Hepatic stellate cell (primary cell): Measurements from ENCODE around the gene C3orf20.

Source experiments
- DNase-seq: peaks from one replicate; pipeline ENCODE4 v3.0.0; 2011; ENCODE audit warnings: low spot score

Gene C3orf20

GRCh38 chr3:14758959-14759358 lies 84.0 kb downstream of the C3orf20 start:
- no peak for DNase-seq

GRCh38 chr3:14760185-14760584 lies 85.2 kb downstream of the C3orf20 start:
- no peak for DNase-seq

- no peak for DNase-seq
Observed at GRCh38 chr3:14761121-14761672, 86.3 kb downstream of the C3orf20 start.

DNA sequence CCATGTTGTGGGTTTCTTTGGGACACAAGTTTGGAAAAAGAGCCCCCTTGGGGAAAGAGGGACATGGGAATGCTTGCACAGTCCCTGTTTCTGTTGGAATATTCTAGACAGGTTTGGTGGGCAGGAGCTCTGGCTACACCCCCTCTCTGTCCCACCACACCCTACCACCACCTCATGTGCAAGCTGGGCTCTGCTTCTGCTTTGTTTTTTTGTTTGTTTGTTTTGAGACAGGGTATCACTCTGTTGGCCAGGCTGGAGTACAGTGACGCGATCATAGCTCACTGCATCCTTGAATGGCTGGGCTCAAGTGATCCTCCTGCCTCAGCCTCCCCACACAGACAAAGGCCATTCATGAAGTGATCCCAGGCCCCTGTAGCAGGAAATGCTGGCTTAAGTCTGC lies 86.9 kb downstream of the C3orf20 start:
- DNase-seq, result no peak

DNA sequence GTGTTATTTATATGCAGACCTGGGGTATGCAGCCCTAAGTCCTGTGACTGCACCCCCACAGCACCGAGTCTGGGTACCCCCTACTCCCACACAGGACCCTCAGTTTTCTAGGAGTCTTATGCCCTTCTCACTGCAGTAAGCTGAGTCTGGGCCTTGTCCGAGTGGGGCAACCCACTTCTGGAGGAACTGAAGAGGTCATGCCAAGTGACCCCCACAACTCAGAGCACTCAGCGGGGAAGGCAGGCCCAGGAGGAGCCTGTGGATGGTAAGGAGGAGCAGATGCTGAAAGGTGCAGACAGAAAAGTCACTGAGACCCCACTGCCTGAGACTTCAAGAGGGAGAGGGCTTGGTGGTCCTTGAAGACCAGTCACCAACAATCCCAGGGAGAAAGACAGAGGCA lies 87.8 kb downstream of the C3orf20 start:
- no peak for DNase-seq

DNA sequence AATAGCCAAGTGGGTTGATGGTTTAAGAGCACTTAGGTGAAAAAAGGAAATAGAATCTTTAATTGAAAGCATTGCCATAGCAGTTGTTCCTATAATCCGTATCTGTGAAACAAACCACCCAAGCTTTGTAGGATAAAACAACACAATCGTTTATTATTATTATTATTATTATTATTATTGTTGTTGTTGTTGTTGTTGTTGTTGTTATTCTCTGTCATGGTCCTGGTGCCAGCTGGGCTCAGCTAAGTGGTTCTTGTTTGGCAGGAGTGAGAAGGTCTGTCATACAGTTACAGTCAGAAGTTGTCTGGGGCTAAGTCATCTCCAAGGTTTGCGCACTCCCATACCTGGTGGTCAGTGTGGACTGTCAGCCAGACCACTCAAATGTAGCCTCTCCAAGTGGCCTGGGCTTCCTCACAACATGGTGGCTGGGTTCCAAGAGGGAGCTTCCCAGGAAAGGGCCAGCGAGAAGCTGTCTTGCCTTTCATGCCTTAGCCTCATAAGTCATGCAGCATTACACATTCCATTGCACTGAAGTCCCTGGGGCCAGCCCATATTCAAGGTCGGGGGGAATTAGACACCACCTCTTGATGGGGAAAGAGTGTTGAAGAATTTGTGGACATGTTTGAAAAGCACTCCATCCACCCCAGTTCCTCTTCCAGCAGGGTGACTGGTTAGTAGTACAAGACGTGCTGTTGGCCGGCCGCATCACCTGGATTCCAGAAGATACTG lies 89.6 kb downstream of the C3orf20 start:
- peak; percentile 6 for DNase-seq

DNA sequence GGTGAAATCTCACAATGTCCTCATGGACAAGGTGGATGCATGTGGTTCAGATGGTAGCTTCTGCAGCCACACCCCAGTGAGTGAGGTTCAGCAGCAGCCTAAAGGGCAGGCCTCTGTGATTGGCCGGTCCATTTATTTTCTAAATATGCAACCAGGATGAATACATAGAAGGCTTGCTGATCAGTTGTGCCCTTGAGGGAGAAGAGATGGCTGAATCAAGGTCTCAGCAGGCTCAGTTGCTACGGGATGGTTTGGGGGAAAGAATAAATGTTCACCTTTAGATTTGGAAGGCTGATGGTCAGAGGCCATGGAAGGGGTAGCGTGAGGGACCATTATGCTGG lies 90.1 kb downstream of the C3orf20 start:
- peak; percentile 3 for DNase-seq

- DNase-seq, result peak; percentile 2
Observed at GRCh38 chr3:14765576-14766427, 90.9 kb downstream of the C3orf20 start.

DNA sequence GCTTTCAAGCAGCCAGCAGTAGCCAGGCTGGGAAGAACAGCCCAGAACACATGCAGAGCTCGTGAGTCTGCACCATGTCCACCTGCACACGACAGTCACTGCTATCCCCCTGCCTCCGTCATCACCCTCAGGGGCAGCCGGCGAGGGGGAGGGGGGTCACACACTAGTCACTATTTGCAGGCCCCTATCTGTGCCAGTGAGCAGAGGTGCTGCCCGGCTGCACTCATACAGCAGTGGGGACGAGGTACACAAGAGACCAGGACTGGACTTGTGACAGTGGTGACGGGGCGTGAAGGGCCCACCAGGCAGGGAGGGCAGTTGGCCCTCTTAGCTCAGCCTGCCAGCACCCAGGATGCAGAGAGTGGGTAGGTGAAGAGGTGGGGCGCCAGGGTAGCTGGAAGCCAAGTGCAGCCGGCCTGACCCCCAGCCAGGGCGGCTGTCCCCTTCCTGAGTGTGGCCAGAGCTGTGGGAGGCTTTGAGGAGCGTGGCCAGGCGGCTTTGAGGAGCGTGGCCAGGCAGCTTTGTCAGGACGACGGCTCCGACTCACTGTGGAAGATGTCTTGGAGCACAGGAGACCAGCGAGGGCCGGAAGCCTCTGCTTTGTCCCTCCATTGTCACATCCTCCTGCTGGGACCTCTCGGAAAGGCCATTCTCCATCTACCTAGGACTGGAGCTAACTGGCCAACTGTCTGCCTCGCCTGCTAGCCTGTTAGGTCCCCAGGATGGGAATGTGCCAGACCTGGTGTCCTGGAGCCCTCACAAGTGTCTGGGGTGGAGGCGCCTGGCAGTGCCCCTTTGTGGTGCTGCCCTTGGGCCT lies 91.7 kb downstream of the C3orf20 start:
- DNase-seq, result peak; percentile 4

DNA sequence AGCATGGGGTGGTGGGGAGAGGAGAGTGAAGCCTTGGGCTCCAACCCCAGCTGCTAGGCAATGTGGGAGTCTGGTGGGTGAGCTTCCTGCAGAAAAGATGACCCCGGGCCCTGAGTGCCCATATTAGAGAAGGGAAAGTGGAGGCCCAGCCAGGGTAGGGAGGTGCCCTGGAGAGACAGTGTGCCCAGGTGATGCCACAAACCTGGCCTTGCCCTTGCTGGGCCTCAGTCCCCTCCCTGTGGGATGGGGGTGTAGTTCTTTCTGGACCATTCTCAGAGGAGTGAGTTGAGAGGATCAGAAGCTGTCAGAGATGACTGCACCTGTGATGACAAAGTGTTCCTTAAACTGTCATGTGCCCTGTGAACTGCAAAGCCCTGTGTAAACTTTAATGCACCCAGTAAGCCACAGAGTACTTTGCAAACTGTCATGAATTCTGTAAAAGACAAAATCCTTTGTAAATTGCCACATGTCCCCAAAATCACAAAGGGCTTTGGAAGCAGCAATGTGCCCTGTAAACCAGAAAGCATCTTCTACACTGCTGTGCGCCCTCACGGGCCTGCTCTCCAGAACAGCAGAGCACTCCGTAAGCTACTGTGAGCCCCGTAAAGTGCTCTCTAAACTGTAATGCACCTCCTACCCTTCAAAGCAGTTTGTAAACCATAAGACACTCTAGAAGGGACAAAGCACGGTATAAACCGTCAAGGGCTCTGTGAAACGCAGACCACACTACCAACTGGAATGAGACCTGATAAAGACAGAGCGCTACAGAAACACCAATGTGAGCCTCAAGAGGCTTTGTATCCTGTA lies 92.5 kb downstream of the C3orf20 start:
- DNase-seq, result no peak

DNA sequence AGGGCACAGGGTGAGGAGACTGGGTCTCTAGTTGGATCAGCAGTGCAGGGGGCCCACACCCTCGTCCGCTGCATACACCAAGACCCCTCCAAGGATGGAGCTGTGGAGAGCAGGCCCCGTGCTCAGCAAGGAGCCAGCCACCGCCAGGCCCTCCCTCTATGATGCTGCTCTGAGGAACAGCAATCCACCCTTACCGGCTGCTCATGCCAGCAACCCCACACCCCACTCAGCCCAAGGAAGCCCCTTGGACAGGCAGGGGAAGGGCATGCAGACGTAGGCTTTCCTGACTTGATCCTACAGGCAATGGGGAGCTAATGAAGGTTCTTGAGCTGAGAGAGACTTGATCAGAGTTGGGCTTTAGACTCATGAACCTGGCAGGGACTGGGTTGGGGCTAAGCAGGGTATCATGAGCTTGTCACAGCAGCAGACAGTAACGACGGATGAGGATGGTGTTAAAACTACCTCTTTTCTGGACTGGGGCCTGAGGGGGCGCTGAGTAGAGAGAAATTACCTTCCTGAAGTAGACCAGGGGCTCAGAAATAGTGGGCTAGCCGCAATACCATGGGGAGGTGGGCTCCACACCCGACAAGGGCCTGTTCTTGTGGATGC lies 93.3 kb downstream of the C3orf20 start:
- no peak for DNase-seq

DNA sequence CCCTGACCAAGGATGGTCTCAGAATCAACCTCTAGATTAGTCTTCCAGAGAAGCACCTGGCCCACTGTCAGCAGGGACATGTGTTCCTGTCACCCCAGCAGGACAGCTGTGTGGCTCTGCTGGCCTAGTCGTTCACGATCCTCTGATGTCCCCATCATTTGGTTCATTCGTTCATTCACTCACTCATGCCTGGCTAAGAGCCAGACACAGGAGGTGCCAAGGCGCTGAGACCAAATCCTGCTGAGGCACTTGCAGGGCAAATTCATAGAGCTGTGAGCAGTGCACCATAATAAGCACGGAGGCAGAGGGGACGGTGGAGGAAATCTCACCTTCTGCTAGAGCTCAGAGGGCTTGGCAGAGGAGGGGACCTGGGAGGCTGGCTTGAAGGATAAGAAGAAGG lies 93.9 kb downstream of the C3orf20 start:
- no peak for DNase-seq

GRCh38 chr3:14769544-14770325 lies 94.8 kb downstream of the C3orf20 start:
- no peak for DNase-seq

- DNase-seq, result no peak
Observed at GRCh38 chr3:14770591-14770990, 95.7 kb downstream of the C3orf20 start.

- no peak for DNase-seq
Observed at GRCh38 chr3:14771593-14772497, 96.9 kb downstream of the C3orf20 start.

- DNase-seq, result no peak
Observed at GRCh38 chr3:14772533-14773138, 97.7 kb downstream of the C3orf20 start.

DNA sequence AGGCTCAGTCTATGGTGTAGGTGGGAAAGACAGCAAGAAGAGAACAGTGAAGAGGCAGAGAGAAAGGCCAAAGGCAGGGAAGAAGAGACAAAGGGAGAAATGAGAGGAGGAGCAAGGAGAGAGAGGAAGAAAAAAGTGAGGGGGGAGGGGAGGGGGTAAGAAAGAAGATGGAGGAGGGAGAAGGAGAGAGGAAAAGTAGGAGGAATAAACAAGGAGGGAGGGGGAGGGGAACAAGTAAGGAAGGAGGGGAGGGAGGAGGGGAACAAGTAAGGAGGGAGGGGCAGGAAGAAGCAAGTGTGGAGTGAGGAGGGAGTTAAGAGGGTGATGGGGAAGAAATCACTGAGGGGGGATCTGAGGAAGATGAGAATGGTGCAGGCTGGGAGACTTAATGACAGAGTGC lies 98.3 kb downstream of the C3orf20 start:
- no peak for DNase-seq

- DNase-seq, result no peak
Observed at GRCh38 chr3:14773691-14774128, 98.8 kb downstream of the C3orf20 start.

GRCh38 chr3:14774431-14774830 lies 99.5 kb downstream of the C3orf20 start:
- DNase-seq, result no peak
